Duodenal mucosa (tissue), 2 donors: ENCODE measurements around the gene SERINC2.
A peak's percentile ranks its signal among the peaks of the same experiment; 100 is the strongest.

ENCODE experiments used
- H3K27ac ChIP-seq: one replicate; pipeline ENCODE4 v1.7.0; 2013; ENCODE audit warnings: low read depth, low read length
- H3K27me3 ChIP-seq, 2 donors: one replicate each; pipeline ENCODE4 v1.7.0; 2013; ENCODE audit warnings: low read length in 2 of 2, control low read depth in 1 of 2; ENCODE audit not compliant: insufficient read depth in 2 of 2, control insufficient read depth in 1 of 2
- H3K36me3 ChIP-seq, 2 donors: one replicate each; pipeline ENCODE4 v1.7.0; 2013; ENCODE audit warnings: low read length in 2 of 2, control low read depth in 1 of 2; ENCODE audit not compliant: insufficient read depth in 2 of 2, control insufficient read depth in 1 of 2
- H3K4me1 ChIP-seq, 2 donors: one replicate each; pipeline ENCODE4 v1.7.0; 2013; ENCODE audit warnings: low read length in 2 of 2, control low read depth in 1 of 2; ENCODE audit not compliant: insufficient read depth in 2 of 2, control insufficient read depth in 1 of 2
- H3K4me3 ChIP-seq, 2 donors: one replicate each; pipeline ENCODE4 v1.7.0; 2013; ENCODE audit warnings: low read length in 2 of 2, low read depth in 1 of 2
- H3K9ac ChIP-seq, 2 donors: one replicate each; pipeline ENCODE4 v1.7.0; 2013; ENCODE audit warnings: low read length in 2 of 2, low read depth in 1 of 2
- H3K9me3 ChIP-seq, 2 donors: one replicate each; pipeline ENCODE4 v1.7.0; 2013; ENCODE audit warnings: low read length in 2 of 2, control low read depth in 1 of 2; ENCODE audit not compliant: control insufficient read depth in 1 of 2

SERINC2 gene

DNA sequence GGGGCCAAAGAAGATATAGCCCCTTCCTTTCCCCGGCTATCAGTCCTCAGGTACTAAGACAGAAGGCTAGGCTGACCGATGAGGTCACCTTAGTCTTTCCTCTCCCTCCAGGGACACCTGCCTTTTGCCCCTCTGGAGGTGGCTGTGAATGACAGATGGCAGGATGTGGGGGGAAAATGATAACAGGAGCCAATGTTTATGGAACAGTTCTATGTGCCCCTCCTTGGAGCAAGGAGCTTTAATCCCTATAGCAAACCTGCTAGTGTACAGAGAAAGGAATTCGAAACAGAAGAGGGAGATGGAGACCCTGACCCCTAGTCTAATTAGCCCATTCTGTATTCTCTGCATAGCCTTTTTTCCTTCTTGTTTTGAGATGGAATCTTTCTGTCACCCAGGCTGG, 28.1 kb downstream of the SERINC2 start:
- H3K36me3 ChIP-seq: no peaks in the 10 kb centered on the region

GRCh38 chr1:31441558-31441957, 28.5 kb downstream of the SERINC2 start:
- peaks cover 7 to 28% of the 10 kb centered on the region in 2 donors for H3K4me1 ChIP-seq
- no peak overlapping the region for H3K9ac ChIP-seq
- no peaks in the 10 kb centered on the region for H3K36me3 ChIP-seq
- no peak overlapping the region for H3K27ac ChIP-seq
- no peaks in the 10 kb centered on the region for H3K27me3 ChIP-seq
- no peak overlapping the region for H3K4me3 ChIP-seq
- H3K9me3 ChIP-seq: peaks cover 5% of the 10 kb centered on the region in 2 donors

More for the DNA sequence above, 28.1 kb downstream of the SERINC2 start:
- peaks cover 5% of the 10 kb centered on the region in 2 donors for H3K9me3 ChIP-seq
- no peak overlapping the region for H3K27ac ChIP-seq
- H3K27me3 ChIP-seq: no peaks in the 10 kb centered on the region
- H3K9ac ChIP-seq: no peak overlapping the region
- peaks cover 7 to 28% of the 10 kb centered on the region in 2 donors for H3K4me1 ChIP-seq
- H3K4me3 ChIP-seq: no peak overlapping the region

DNA sequence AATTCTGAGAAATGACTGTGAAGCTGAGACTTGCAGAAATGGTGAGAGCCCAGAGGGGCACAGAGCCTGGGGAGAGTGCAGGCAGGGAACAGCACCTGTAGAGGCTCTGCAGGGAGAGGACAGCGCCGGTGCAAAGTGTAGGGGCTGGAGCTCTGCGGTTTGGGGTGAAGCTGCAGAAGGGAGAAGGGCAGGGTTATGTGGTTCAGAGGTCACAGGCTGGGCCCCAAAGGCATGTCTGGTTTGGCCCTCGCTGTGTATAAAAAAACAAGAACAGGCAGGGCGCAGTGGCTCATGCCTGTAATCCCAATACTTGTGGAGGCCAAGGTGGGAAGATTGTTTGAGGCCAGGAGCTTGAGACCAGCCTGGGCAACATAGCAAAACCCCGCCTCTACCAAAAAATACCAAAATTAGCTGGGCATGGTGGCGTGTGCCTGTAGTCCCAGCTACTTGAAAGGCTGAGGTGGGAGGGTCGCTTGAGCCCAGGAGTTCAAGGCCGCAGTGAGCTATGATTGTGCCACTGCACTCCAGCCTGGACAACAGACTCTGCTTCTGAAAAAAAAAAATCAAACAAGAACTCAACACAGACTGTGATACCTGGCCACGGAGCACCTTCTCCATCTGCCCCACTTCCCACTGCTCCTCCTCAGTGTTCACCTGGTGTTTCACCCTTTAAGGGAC, 29.1 kb downstream of the SERINC2 start:
- no peaks in the 10 kb centered on the region for H3K36me3 ChIP-seq
- no peak overlapping the region for H3K9ac ChIP-seq
- H3K27ac ChIP-seq: no peak overlapping the region
- H3K4me1 ChIP-seq: peaks cover 9 to 33% of the 10 kb centered on the region in 2 donors
- peaks cover 5% of the 10 kb centered on the region in 2 donors for H3K9me3 ChIP-seq
- no peaks in the 10 kb centered on the region for H3K27me3 ChIP-seq
- no peak overlapping the region for H3K4me3 ChIP-seq

DNA sequence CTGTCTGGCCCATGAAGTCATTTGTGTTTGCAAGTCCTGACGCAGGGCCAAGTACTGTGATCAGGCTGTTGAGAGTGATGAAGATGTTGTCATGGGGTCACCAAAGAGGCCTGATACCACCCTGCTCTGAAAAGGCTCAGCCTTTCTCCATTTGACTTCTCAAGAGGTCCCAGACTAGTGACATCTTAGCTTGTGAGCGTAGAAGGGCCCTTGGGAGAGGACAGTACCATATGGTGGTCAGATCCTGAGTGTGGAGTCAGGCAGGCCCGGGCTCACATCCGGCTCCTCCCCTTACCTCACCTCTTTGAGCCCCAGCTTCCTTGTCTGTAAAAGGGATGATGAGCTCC, 29.6 kb downstream of the SERINC2 start:
- Histone ChIP-seq H3K27me3 (no peaks in the 10 kb centered on the region), H3K9ac (no peak overlapping the region), H3K36me3 (no peaks in the 10 kb centered on the region), H3K27ac (no peak overlapping the region), H3K4me1 (peaks cover 11 to 37% of the 10 kb centered on the region in 2 donors), H3K9me3 (peaks cover 5% of the 10 kb centered on the region in 2 donors), H3K4me3 (no peak overlapping the region)

- Histone ChIP-seq H3K27me3 (no peaks in the 10 kb centered on the region), H3K4me1 (peaks cover 11 to 37% of the 10 kb centered on the region in 2 donors), H3K27ac (no peak overlapping the region), H3K4me3 (peak overlapping the region in 1 of 2 donors; percentile 2), H3K9ac (no peak overlapping the region), H3K9me3 (peaks cover 5% of the 10 kb centered on the region in 2 donors), H3K36me3 (no peaks in the 10 kb centered on the region)
Observed at GRCh38 chr1:31443673-31444072, 30.7 kb downstream of the SERINC2 start.

DNA sequence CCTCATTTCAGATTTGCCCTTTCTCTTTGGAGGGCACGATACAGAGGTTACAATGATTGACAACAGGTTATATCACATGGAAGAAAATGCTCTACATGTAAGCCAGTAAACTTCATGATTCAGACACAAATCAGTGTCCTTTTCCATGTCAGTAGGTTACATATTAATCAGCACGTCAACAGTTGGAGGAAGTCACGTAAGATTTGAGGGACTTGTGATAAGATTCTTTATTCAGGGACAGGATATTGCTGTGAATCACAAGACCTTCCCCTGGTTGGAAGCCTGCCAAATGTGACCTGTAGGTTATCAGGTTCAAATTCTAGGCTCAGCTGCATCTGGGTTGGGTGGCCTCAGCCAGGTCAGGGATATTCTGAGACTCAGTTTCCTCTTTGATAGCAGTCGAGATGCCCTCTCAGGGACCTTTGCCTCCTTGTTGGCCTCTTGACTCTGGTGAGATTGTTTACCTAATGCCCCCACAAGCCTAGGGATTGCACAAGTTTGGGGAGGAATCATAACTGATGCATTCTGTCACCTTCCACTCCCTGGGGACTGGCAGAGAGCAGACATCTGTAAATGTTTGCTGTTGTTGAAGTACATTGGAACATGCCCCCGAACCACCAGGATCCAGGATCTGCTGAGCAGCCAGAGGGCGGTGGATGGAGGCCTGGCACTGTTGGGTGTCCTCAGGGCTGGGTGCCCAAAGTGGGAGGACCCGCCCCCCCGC, 31.9 kb downstream of the SERINC2 start:
- Histone ChIP-seq H3K4me1 (peaks cover 15 to 44% of the 10 kb centered on the region in 2 donors), H3K36me3 (no peaks in the 10 kb centered on the region), H3K27me3 (no peaks in the 10 kb centered on the region), H3K4me3 (no peak overlapping the region), H3K9ac (no peak overlapping the region), H3K9me3 (peaks cover 5% of the 10 kb centered on the region in 2 donors), H3K27ac (peak overlapping the region; percentile 46)

- H3K36me3 ChIP-seq: no peaks in the 10 kb centered on the region
- H3K4me3 ChIP-seq: no peak overlapping the region
- peaks cover 15 to 44% of the 10 kb centered on the region in 2 donors for H3K4me1 ChIP-seq
- peaks cover 5 to 7% of the 10 kb centered on the region in 2 donors for H3K9me3 ChIP-seq
- H3K27ac ChIP-seq: no peak overlapping the region
- H3K27me3 ChIP-seq: no peaks in the 10 kb centered on the region
- no peak overlapping the region for H3K9ac ChIP-seq
Observed at GRCh38 chr1:31445951-31446350, 32.9 kb downstream of the SERINC2 start.

DNA sequence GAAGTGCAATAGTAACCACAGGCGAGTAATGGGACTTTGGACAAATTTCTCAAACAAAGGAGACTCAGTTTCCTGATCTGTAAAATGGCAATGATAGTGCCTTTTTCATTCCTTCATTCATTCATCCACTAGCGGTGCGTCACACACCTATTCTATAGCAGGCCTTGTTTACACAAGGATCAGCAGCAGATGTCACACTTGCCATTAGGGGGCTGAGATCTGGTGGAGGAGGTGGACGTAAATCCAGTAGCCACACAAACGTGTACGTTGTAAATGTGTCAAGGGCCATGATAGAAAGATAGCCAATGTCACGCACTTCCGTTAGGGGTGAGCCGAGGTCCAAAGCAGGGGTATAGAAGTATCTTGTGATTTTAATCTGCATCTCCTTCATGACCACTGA, 34.2 kb downstream of the SERINC2 start:
- Histone ChIP-seq H3K27me3 (no peaks in the 10 kb centered on the region), H3K36me3 (no peaks in the 10 kb centered on the region), H3K4me1 (peaks cover 15 to 33% of the 10 kb centered on the region in 2 donors), H3K4me3 (no peak overlapping the region), H3K9ac (no peak overlapping the region), H3K9me3 (peaks cover 5 to 10% of the 10 kb centered on the region in 2 donors), H3K27ac (no peak overlapping the region)

DNA sequence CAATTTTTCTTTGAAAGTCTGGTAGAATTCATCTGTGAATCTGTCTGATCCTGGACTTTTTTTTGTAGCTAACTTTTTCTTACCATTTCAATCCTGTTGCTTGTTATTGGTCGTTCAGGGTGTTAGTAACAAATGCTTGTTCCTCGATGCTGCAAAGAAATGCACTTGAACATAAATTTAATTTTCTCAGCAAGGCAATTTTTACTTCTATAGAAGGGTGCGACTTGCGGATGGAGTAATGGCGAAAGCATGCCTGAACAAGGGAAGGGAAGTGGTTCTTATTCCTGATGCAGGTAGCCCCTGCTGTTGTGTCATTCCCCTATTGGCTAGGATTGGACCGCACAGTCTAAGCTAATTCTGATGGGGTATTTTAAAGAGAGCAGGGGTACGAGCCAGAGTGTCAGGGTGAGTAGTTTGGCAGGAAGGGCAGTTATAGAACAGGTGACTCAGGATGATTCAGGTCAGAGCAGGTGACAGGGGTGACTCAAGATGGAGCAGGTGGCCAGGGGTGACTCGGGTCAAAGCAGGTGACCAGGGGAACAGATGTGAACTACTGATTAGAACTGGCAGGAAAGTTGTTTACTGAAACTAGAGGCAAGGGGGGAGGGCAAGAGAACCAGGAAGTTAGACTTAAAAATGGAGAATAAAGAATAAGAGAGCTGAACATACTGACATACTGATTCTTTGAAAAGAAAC, 40.5 kb downstream of the SERINC2 start:
- Histone ChIP-seq H3K27me3 (no peaks in the 10 kb centered on the region), H3K27ac (no peak overlapping the region), H3K4me1 (peaks cover 4 to 6% of the 10 kb centered on the region in 2 donors), H3K36me3 (no peaks in the 10 kb centered on the region), H3K4me3 (no peak overlapping the region), H3K9me3 (peaks cover 18 to 25% of the 10 kb centered on the region in 2 donors), H3K9ac (no peak overlapping the region)

DNA sequence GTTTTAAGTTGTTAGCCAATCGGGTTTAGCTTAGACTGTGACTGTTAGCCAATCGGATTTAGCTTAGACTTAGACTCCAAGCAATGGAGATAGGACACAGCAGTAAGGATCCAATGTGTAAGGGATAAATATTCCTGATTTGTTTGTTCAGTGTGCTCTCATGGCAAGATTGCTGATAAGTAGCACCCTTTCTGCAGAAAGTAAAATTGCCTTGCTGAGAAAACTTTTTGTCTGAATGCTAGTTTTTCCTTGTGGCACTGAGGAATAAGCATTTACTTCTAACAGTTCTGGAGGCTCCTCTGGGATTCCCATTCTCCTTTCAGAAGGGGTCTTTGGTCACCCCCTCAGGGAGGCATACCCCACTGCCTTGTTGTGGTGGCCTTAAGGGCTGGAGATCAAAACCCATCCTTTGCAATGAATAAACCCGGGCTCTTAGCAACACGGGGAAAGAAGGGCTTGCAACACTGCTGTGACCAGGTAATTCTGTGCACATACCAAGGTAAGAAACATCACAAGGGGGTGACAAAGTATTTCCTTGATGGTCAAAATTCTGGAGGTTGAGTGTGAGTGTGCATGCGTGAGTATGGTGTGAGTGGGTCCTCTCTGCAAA, 45.4 kb downstream of the SERINC2 start:
- Histone ChIP-seq H3K4me1 (no peaks in the 10 kb centered on the region), H3K4me3 (peak overlapping the region; percentile 9 to 11), H3K9me3 (peaks cover 21 to 23% of the 10 kb centered on the region in 2 donors), H3K27ac (no peak overlapping the region), H3K36me3 (no peaks in the 10 kb centered on the region), H3K27me3 (no peaks in the 10 kb centered on the region), H3K9ac (no peak overlapping the region)
